Spleen (tissue), 7 donors: Measurements from ENCODE around the gene SREBF2.

Experiments used
- POLR2A ChIP-seq, 3 donors: fragments of 450-650 bp; IDR thresholded peaks; one replicate each; pipeline ENCODE4 v1.5.1; 2017; ENCODE audit warnings: antibody characterized with exemption in 3 of 3, mild to moderate bottlenecking in 1 of 3
- POLR2AphosphoS5 ChIP-seq, 3 donors: sonication (generic); formaldehyde crosslinking; IDR thresholded peaks; one replicate each; pipeline ENCODE4 v1.5.1; 2017; ENCODE audit warnings: antibody characterized with exemption in 3 of 3
- TF ChIP-seq, protein P1 (sequence below), 11 experiments: fragments of 200-600 bp in 7 of 11; fragments of 450-650 bp in 4 of 11; sonication (generic) in 4 of 11; IDR thresholded peaks in 8 of 11; conservative IDR thresholded peaks in 3 of 11; 1 replicate in 7 of 11; 2 replicates in 4 of 11; pipeline versions ENCODE4 v1.4.0 to v1.8.0; 2016 to 2021; ENCODE audit warnings: antibody characterized with exemption in 11 of 11, inconsistent platforms in 4 of 11, mild to moderate bottlenecking in 1 of 11
- donor health status: DM: no; HTN: no; CAD: no; lungs with moderate emphysema.
- donor health status: DM: no; HTN: no; CAD: no.
- donor health status: DM: no; HTN: no; CAD: no.

DNA sequence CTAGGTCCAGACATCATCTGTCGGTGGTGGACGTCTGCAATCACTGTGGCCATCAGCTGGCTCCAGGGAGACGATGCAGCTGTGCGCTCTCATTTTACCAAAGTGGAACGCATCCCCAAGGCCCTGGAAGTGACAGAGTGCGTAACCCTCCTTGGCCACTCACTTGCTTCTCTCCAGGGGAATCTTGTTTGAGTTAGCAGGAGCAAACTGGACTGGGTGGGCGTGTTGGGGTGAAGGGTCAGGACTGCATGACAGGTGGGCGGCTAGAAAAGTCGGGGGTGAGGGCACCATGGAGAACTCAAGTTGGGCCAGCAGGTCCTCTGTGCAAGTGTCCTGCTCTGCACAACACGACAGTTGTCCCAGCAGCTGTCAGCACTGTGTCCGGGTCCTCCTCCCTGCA lies 65.7 kb downstream of the SREBF2 start:
- TF ChIP-seq, protein P1, sequence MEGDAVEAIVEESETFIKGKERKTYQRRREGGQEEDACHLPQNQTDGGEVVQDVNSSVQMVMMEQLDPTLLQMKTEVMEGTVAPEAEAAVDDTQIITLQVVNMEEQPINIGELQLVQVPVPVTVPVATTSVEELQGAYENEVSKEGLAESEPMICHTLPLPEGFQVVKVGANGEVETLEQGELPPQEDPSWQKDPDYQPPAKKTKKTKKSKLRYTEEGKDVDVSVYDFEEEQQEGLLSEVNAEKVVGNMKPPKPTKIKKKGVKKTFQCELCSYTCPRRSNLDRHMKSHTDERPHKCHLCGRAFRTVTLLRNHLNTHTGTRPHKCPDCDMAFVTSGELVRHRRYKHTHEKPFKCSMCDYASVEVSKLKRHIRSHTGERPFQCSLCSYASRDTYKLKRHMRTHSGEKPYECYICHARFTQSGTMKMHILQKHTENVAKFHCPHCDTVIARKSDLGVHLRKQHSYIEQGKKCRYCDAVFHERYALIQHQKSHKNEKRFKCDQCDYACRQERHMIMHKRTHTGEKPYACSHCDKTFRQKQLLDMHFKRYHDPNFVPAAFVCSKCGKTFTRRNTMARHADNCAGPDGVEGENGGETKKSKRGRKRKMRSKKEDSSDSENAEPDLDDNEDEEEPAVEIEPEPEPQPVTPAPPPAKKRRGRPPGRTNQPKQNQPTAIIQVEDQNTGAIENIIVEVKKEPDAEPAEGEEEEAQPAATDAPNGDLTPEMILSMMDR (IDR thresholded peaks at IDR 0.05 in 8 of 11, conservative IDR thresholded peaks at IDR 0.05 in 3 of 11), result no peak
- no peak for TF ChIP-seq POLR2A (IDR thresholded peaks at IDR 0.05)
- TF ChIP-seq POLR2AphosphoS5 (IDR thresholded peaks at IDR 0.05), result no peak
